Stimulated activated CD8-positive, alpha-beta memory T cell treated with anti-CD3 and anti-CD28 coated beads, Interleukin-7, amount 100 ng/mL, for 1 hour (primary cell): ENCODE results near the gene KLK14.

Source experiments
- DNase-seq, 2 donors: peaks; one replicate each; pipeline ENCODE4 v3.0.0-alpha.2; 2020; ENCODE audit warnings: low read depth in 2 of 2

Gene KLK14

DNA sequence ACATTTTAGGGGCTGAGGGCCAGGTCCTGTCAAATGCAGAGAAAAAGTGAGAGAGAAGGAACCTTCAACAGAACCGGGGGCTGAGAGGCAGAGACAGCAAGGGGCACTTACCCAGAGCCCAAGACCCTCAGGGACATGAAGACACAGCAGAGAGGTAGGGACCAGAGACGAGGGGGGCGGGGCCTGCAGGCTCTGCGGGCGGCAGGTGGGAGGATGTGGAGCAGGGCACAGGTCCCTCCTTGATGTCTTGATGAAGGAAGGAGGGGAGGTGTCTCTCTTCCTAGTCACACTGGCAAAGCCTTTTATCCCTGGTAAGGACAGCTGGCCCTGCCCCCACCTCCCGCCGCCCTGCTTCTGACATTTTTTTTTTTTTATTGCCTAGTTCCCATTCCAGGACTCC lies at the start of gene KLK14:
Gene KLK14, minus strand, starts transcription at position 277 of the 400 bp plus-strand sequence. Its CDS starts 273 bp downstream, at position 4.
- no peak for DNase-seq

DNA sequence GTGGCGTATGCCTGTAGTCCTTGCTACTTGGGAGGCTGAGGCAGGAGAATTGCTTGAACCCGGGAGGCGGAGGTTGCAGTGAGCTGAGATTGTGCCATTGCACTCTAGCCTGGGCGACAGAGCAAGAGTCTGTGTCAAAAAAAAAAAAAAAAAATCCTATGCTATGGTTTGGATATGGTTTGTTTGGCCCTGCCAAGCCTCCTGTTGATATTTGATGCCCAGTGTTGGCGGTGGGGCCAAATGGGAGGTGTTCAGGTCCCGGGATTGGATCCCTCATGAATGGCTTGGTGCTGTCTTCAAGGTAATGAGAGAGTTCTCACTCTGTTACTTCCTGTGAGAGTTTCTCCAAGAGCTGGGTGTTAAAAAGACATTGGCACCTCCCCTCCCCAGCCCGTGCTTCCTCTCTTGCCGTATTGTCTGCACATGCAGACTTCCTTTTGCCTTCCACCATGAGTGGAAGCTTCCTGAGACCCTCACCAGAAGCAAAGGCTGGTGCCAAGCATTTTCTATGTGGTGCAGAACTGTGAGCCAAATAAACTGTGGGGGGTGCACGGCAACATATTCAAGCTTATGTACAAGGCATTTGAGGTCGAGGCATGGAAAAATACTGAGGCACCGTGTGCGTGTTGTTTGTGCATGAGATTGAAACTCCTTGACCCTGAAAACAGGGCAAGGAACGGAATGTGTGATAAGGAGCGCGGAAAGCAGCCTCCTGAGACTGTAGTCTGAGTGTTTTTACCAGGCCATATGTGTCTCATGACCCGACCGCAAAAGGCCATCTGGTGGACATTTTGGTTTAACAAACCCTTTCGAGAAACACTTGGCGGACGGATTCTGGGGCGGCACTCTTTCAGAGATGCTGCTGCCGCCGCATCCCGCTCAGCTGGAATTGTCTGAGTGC lies 49.3 kb upstream of the KLK14 start:
- DNase-seq: no peak

GRCh38 chr19:51129716-51130115 lies 47.0 kb upstream of the KLK14 start:
- DNase-seq: no peak

DNA sequence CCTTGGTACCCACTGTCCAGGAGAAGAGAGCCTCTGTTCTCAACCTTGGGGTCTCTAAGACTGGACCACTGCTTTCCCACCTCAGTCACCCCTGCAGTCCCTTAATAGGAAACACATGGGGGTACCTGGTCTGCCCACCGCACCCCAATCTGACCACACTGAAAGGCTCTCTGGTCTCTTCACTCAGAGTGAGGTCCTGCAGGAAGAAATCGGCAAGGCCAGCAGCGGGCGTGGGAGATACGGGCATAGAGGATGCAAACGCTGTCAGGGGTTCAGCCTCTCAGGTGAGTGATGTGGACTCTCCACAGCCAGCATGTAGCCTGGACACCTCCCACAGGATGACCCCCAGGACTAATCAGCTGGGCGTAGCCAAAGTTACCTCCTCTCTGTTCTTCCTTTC lies 45.5 kb upstream of the KLK14 start:
- no peak for DNase-seq

GRCh38 chr19:51127755-51128154 lies 45.1 kb upstream of the KLK14 start:
- no peak for DNase-seq

- DNase-seq: no peak
Observed at GRCh38 chr19:51127032-51127431, 44.3 kb upstream of the KLK14 start.

GRCh38 chr19:51125421-51126075 lies 42.9 kb upstream of the KLK14 start:
- DNase-seq: no peak

DNA sequence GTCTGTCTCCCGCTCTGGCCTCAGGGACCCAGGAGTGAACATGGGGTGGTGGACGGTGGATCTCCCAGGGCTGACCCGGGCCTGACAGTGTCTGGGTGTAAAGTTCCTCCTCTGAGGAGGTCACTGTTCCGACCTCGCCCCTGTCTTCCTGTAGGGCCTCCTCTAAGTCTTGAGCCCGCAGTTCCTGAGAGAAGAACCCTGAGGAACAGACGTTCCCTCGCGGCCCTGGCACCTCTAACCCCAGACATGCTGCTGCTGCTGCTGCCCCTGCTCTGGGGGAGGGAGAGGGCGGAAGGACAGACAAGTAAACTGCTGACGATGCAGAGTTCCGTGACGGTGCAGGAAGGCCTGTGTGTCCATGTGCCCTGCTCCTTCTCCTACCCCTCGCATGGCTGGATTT lies 42.0 kb upstream of the KLK14 start, which contains the start of gene SIGLEC9:
Gene SIGLEC9, plus strand, starts transcription at position 178 of the 400 bp plus-strand sequence. Its CDS starts 69 bp downstream, at position 247.
- no peak for DNase-seq

- DNase-seq: no peak
Observed at GRCh38 chr19:51124216-51124615, 41.5 kb upstream of the KLK14 start.

- no peak for DNase-seq
Observed at GRCh38 chr19:51123802-51124201, 41.1 kb upstream of the KLK14 start.

DNA sequence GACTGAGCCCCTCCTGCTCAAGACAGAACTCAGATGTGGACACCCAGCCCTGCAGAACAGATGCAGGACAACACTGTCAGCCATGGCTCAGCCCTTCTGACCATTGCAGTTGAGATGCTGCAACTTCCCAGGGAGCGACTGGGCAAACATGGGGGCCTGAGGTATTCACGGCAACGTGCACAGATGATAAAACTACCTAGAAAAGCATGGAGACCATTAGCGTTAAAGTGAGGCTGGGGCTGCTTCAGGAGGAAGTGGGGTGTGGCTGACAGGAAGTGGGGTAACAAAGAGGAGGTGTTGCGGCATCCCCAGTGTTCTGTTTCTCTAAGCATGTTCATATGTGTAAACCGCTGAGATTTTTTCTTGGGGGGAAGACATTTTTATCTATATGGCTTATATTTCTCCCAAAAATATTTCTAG lies 40.7 kb upstream of the KLK14 start:
- DNase-seq: no peak

DNA sequence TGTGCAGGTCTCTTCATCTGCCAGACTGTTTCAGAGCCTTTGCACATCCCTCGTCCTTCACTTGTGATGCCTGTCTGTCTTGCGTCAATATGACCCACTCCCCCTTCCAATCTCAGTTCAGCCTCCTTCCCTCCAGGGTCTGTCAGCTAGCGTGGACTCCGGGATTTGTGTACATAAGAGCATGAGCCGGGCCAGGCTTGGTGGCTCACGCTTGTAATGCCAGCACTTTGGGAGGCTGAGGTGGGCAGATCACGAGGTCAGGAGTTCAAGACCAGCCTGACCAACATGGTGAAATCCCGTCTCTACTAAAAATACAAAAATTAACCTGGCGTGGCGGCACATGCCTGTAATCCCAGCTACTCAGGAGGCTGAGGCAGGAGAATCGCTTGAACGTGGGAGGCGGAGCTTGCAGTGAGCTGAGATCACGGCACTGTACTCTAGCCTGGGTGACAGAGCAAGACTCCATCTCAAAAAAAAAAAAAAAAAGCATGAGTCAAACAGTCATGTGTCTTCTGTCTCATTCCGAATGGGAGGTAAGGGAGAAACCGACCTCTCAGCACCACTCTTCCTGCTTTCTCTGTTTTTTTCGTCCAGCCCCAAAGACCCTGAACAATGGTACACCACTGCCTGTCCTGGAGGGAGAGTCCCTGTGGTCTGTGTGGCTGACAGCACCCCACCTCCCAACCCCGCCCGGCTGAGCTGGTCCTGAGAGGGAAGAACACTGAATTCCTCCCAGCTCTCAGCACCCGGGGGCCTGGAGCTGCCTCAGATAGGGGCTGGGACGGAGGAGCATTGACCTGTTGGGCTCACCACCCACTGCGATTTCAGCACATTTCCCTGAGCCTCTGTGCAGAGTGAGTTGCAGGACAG lies 39.7 kb upstream of the KLK14 start:
- DNase-seq: no peak

GRCh38 chr19:51121257-51121656 lies 38.6 kb upstream of the KLK14 start:
- DNase-seq: no peak

DNA sequence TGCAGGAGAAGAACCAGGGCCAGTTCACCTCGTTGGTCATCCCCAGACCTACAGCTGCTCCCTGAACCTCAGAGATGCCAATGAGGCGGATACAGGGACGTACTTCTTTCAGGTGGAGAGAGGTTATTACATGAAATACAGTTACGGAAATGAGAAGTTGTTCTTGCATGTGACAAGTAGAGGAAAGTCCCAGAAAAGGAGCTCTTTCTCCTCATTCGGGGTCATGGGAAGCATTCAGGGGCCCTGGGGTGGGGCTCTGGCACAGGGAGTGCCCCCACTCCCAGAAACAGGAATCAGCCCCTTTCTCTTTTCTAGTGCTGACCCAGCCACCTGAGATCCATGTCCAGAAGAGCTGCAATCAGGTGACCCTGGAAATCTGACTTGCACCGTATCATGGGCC lies 37.5 kb upstream of the KLK14 start:
- no peak for DNase-seq

DNA sequence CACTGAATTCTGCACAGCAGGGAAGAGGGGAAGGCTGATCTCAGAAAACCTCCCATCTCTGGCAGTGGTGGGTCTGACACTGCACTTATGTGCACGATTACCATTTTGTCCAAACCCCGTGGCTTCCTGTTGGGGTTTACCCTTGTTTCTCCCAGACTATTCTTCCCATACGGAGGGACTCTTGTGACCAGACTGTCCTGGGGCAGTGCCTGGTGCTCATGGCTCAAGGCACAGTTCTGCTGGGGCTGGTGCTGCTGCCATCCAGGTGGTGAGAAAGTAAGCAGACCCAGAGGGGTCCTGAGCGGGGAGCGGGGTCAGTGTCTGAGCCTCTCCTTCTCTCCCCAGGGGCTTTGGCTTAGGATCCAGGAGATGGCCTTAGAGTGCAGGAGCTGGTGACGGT lies 36.9 kb upstream of the KLK14 start:
- no peak for DNase-seq

GRCh38 chr19:51119101-51119500 lies 36.4 kb upstream of the KLK14 start:
- DNase-seq: no peak

- no peak for DNase-seq
Observed at GRCh38 chr19:51116736-51117286, 34.1 kb upstream of the KLK14 start.

DNA sequence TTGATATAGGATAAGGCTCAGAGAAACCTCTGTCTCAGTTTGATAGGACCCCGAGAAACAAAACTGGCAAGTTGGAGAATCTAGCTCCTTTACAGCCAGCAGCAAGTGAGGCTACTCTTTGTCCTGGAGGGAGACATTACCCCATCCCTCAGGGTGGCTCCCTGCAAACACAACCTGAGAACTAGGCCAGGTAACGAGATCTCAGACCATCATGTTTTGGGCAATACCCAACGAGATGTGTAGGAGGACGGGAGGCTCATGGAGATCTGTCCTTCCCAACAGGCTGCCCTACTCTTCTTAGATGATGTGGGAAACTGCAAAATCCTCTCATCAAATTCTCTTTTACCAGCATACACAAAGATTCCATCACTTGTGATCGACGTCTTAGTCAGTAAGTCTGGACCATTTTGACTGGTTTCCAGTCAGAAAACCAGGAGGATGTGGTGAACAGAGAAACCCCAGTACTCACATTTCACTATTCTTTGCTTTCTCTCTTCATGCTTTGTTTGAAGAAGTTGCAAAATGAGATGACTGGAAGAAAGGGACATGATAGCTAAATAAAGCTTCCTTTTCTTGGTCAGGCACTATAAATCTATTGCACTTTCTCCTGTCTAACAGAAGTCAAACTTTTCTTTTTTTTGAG lies 31.5 kb upstream of the KLK14 start:
- no peak for DNase-seq

GRCh38 chr19:51111606-51112005 lies 28.9 kb upstream of the KLK14 start:
- no peak for DNase-seq

DNA sequence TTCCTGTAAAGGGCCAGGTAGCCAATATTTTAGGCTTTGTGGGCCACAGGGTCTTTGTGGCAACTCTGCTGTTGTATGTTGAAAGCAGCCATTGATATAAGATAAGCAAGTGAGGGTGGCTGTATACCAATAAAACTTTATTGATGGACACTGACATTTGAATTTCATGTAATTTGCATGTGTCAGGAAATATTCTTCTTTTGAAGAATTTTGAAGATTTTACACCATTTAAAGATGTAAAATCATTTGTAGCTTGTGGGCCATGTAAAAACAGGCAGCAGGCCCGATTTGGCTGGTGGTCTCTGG lies 27.9 kb upstream of the KLK14 start:
- no peak for DNase-seq

DNA sequence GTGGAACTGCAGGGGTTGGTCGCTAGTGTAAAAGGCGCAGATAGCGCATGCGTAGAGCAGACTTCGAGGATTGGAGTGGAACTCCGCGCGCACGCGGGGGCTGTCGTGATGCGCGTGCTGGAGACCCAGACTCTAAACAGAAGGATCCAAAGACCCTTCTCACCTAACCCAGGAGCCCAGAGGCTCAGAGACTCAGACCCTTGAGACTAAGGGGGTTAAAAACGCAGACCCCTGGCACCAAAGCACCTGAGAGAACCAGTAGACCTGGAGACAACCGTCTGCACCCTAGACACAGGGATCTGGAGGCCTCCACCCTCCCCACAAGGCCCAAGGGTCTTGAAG lies 26.1 kb upstream of the KLK14 start:
- DNase-seq: no peak
